ENCODE data around the gene NEK7.

DNA sequence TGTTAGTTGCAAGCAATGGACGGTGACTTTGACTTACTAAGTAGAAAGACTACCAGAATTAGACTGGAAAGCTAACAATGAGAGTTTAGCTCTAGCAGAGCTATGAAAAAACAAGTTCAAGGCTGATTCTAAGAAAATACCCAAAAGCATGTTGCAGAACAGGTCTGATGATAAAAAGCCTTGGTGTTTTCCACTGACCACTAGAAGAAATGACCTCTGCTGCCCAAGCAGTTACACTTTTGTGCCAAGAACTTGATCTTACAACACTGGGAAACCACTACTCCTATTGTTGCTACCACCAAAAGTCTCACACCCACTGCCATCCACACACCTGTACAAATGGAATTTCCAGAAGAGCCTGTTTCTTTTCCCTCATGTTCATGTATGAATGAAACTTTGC is 21.4 kb upstream of the NEK7 start:
- TF ChIP-seq, protein P1, sequence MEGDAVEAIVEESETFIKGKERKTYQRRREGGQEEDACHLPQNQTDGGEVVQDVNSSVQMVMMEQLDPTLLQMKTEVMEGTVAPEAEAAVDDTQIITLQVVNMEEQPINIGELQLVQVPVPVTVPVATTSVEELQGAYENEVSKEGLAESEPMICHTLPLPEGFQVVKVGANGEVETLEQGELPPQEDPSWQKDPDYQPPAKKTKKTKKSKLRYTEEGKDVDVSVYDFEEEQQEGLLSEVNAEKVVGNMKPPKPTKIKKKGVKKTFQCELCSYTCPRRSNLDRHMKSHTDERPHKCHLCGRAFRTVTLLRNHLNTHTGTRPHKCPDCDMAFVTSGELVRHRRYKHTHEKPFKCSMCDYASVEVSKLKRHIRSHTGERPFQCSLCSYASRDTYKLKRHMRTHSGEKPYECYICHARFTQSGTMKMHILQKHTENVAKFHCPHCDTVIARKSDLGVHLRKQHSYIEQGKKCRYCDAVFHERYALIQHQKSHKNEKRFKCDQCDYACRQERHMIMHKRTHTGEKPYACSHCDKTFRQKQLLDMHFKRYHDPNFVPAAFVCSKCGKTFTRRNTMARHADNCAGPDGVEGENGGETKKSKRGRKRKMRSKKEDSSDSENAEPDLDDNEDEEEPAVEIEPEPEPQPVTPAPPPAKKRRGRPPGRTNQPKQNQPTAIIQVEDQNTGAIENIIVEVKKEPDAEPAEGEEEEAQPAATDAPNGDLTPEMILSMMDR (IDR thresholded peaks at IDR 0.05; ENCODE audit: low read depth, low read length), result no peak
- TF ChIP-seq EZH2phosphoT487 (IDR thresholded peaks at IDR 0.05; ENCODE audit: low read depth), result no peak

Data from OCI-LY3 (cell line).